Lower leg skin (tissue), 4 donors: ENCODE measurements around the gene HEPACAM. TPM values are rescaled to one million over a fixed set of nuclear protein-coding genes. Genes with fewer than 3 reads are reported as not detected.

Experiments used
- DNase-seq, 2 donors: peaks; one replicate each; pipeline ENCODE4 v3.0.0-alpha.2; 2019; ENCODE audit warnings: low spot score in 2 of 2
- H3K4me3 ChIP-seq: fragments of 200-600 bp; sonication (generic); 2 replicates; pipeline ENCODE4 v1.5.1; 2017; ENCODE audit warnings: mild to moderate bottlenecking, low read depth; ENCODE audit not compliant: poor library complexity, severe bottlenecking
- POLR2A ChIP-seq, 2 donors: fragments of 450-650 bp; IDR thresholded peaks; one replicate each; pipeline ENCODE4 v1.6.1; 2016 to 2017; ENCODE audit warnings: antibody characterized with exemption in 2 of 2, mild to moderate bottlenecking in 1 of 2, moderate library complexity in 1 of 2
- WGBS, 2 donors: methylation state at CpG; one replicate each; pipeline ENCODE4 v1.1.5; 2018; 5-methylcytosine and 5-hydroxymethylcytosine counted together
- intact Hi-C: fragments of 100-400 bp; cut with DNase I; formaldehyde crosslinking; loops from one replicate; pipeline ENCODE4 v1.15.0; 2023; ENCODE audit warnings: low total_unique reads
- total RNA-seq, 4 donors: library from RNA; depleted of rRNA; stranded (reverse); fragments of >200 nt; gene quantifications; one replicate each; pipeline ENCODE4 v1.1.0, GENCODE V29; 2016
- TF ChIP-seq, protein P1 (sequence below), 3 donors: fragments of 450-650 bp; IDR thresholded peaks; one replicate each; pipeline ENCODE4 v1.5.1; 2016; ENCODE audit warnings: antibody characterized with exemption in 3 of 3, mild to moderate bottlenecking in 3 of 3, moderate library complexity in 2 of 3

The HEPACAM gene
- total RNA-seq, 4 donors from 2014 or later, result 0.06 to 1.9 (median 0.97) TPM; not detected in 1

DNA sequence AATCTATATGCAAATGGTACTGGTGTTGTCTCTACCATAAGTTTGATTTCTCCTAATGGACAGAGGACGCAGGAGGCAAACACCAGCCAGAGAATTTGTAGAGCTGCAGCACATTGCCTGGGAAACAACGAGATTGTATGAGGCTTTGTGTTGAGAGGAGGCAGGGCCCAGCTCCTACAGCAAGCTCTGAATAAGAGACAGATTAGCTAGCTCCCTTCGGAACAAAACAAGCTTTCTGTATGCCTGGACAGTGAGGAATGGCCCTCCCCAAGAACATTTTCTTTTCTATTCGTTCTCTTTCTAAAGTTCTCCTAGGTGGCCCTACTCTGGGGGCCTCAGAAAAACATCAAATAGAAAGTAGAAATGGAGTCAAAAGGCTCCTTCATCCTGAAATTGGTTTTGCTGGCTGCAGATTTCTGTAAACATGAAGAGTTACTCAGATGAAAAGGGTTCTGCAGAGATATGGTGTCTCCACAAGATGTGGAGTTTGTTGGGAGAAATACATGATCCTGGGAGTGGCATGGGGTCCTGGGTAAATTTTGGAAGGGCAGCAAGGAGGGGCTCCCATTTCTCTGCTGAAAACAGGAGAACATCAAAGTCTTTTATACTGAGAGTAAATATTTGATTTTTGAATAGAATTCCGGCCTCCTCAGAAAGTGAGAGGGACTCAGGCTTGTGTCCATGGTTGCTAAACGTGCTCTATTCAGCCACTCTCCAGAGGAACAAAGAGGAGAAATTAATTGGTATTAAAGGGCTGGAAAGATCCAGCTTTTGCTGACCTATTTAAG is 6.8 kb upstream of the HEPACAM start:
- 75 to 80% methylated on average over 6 of the region's 6 CpGs for WGBS, 2 donors
- intact Hi-C loops, result loop anchor here (5.0 kb wide), 1 partner anchor 1590 kb away; no protein-coding TSS in a partner anchor
- no peak overlapping the region for H3K4me3 ChIP-seq
- DNase-seq, result no peak
- no peak for TF ChIP-seq POLR2A (IDR thresholded peaks at IDR 0.05)
- TF ChIP-seq, protein P1, sequence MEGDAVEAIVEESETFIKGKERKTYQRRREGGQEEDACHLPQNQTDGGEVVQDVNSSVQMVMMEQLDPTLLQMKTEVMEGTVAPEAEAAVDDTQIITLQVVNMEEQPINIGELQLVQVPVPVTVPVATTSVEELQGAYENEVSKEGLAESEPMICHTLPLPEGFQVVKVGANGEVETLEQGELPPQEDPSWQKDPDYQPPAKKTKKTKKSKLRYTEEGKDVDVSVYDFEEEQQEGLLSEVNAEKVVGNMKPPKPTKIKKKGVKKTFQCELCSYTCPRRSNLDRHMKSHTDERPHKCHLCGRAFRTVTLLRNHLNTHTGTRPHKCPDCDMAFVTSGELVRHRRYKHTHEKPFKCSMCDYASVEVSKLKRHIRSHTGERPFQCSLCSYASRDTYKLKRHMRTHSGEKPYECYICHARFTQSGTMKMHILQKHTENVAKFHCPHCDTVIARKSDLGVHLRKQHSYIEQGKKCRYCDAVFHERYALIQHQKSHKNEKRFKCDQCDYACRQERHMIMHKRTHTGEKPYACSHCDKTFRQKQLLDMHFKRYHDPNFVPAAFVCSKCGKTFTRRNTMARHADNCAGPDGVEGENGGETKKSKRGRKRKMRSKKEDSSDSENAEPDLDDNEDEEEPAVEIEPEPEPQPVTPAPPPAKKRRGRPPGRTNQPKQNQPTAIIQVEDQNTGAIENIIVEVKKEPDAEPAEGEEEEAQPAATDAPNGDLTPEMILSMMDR (IDR thresholded peaks at IDR 0.05), result no peak

DNA sequence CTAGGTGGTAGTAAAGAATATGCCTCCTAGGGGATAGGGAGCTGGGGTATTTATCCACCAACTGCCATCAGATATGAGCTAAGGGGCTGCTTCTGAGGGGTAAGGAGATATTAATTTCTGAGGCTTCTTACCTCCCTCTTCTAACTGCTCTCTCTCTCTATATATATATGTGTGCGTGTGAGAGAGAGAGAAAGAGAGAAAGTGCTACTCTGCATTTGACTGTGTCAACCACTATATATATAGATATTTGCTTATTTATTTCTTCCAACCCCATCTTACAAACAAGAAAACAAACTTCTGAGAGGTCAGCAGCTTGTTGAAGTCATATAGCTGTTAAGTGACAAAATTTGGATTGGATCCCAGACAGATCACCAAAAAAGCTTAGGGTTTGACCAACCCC is 5.9 kb upstream of the HEPACAM start:
- intact Hi-C loops, result loop anchor here (5.0 kb wide), 1 partner anchor 1591 kb away; no protein-coding TSS in a partner anchor
- no peak for DNase-seq
- no peak for TF ChIP-seq POLR2A (IDR thresholded peaks at IDR 0.05)
- TF ChIP-seq, protein P1 (IDR thresholded peaks at IDR 0.05), result no peak
- 93 to 97% methylated on average over 1 of the region's 1 CpG for WGBS, 2 donors
- no peak overlapping the region for H3K4me3 ChIP-seq

DNA sequence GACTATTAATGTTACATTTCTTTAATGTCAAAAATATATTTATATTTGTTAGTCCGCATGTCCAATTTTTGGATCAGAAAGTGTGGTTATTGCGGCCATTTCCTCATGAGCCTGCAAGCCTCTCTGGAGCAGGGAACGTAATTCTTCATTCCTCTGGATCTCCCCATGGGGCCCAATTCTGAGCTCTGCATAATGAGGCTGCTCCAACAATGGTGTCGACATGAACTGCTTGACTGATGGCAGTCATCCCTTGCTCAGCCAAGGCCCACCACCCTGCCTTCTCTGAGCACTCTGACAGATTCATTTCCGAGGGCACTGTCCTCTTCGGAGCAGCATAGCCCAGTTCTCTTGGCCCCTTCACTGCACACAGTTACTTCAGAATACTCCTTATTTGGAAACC is 3.1 kb upstream of the HEPACAM start:
- H3K4me3 ChIP-seq, result no peak overlapping the region
- no peak for DNase-seq
- TF ChIP-seq, protein P1 (IDR thresholded peaks at IDR 0.05), result no peak
- no peak for TF ChIP-seq POLR2A (IDR thresholded peaks at IDR 0.05)
- 86 to 88% methylated on average over 6 of the region's 6 CpGs for WGBS, 2 donors
- intact Hi-C loops, result no loop called here

DNA sequence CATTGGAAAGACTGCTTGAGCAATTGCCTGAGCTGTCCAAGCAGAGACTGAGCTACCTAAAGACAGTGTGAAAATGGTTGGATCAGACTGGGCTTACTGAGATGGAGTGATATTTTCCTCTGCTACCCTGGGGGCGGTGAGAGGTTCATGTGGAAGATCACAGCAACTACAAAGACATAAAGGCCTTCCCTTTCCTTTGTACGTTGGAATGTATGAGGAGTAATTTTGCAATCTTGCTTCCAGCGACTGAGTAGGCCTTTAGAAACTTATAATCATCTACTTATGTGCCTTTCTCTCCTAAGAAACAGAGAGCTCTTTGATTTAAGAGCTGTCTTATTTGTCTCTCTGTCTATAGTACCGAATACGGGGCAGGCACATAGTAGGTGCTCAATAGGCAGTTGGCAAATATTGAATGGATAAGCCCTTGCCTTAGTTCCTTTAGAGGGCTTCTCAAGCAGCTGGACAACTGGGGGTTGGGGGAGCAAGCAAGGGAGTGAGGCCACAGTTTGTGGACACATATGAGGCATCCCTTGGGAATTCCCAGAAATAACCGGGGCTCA is 2.4 kb upstream of the HEPACAM start:
- H3K4me3 ChIP-seq, result no peak overlapping the region
- no peak for DNase-seq
- TF ChIP-seq, protein P1 (IDR thresholded peaks at IDR 0.05), result no peak
- no peak for TF ChIP-seq POLR2A (IDR thresholded peaks at IDR 0.05)
- WGBS, 2 donors, result 53 to 54% methylated on average over 6 of the region's 6 CpGs
- intact Hi-C loops, result no loop called here

DNA sequence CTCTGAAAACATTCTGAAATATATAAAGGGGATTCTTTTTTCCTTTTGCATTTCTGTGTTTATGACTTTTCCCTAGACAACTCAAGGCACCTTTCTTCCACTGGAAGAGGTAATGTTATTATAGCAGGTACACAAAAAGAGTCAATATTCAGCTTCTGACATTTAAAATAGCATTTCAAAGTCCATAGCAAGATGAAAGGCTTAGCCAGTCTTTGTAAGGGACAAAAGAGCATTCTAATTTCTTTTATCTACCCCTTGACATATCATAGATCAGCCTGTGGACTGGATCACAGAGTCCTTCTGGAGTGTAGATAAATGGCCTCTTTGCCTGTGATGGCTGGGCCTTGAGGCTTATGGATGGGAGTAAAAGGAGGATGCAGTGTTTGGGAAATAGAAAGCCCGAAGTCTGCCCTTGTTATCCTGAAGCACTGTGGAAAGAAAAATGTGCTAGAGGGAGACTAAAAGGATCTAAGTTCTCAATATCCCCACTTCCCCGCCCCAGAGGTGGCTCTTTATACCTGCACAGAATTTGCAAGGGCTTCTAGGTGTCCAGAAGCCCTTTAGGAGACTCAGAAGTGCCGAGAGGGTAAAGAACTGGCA is 1.6 kb upstream of the HEPACAM start:
- H3K4me3 ChIP-seq, result no peak overlapping the region
- TF ChIP-seq, protein P1 (IDR thresholded peaks at IDR 0.05), result no peak
- no peak for TF ChIP-seq POLR2A (IDR thresholded peaks at IDR 0.05)
- DNase-seq, result no peak
- intact Hi-C loops, result no loop called here
- WGBS, 2 donors, result 78 to 83% methylated on average over 3 of the region's 3 CpGs
